Hepatocyte (in vitro differentiated cells): Measurements from ENCODE around the gene PPHLN1.

ENCODE experiments used
- CTCF ChIP-seq: fragments of 200-600 bp; sonication (generic); IDR thresholded peaks from 2 replicates; pipeline ENCODE4 v1.5.1; 2016; ENCODE audit warnings: antibody characterized with exemption, mild to moderate bottlenecking; ENCODE audit not compliant: poor library complexity
- EZH2 ChIP-seq: fragments of 200-600 bp; sonication (generic); IDR thresholded peaks from 2 replicates; pipeline ENCODE4 v1.6.1; 2016; ENCODE audit warnings: antibody characterized with exemption, mild to moderate bottlenecking, borderline replicate concordance

DNA sequence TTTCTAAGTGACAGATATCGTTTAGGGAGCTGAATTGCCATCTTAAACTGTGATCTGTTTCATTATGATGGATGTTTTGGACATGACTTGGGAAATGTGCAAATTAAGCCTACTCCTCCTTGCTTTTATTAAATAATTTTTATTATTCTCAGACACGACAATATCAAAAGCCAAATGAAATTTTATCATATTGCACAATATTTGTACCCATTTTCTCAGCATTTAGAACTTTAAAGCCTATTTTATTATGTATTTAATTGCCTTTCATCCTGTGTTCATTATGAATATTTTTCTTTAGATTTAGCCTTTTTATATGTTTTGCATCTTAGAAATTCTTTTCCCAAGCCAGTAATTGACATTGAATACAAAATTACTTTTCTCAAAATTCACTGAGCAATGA lies 102.9 kb downstream of the PPHLN1 start:
- TF ChIP-seq CTCF, result no peak
- no peak for TF ChIP-seq EZH2
